Mesendoderm (in vitro differentiated cells): Measurements from ENCODE around the gene SREBF2.

ENCODE experiments used
- DNase-seq: peaks from one replicate; pipeline ENCODE4 v3.0.0; 2013
- H2AK5ac ChIP-seq: 2 replicates; pipeline ENCODE4 v1.6.1; 2013; ENCODE audit warnings: low read length, inconsistent platforms
- H2BK120ac ChIP-seq: 2 replicates; pipeline ENCODE4 v1.6.1; 2013; ENCODE audit warnings: low read depth, mild to moderate bottlenecking, low read length, moderate library complexity, mixed read lengths
- H2BK15ac ChIP-seq: replicated peaks from 2 replicates; pipeline ENCODE4 v1.6.1; 2013; ENCODE audit warnings: low read depth, mild to moderate bottlenecking, moderate library complexity
- H2BK5ac ChIP-seq: 2 replicates; pipeline ENCODE4 v1.6.1; 2013; ENCODE audit warnings: low read length, inconsistent platforms
- H3K18ac ChIP-seq: 2 replicates; pipeline ENCODE4 v1.6.1; 2013; ENCODE audit warnings: mild to moderate bottlenecking, low read length, mixed read lengths
- H3K23ac ChIP-seq: one replicate; pipeline ENCODE4 v1.6.1; 2013; ENCODE audit warnings: low read length
- H3K27ac ChIP-seq: 2 replicates; pipeline ENCODE4 v1.5.1; 2013; ENCODE audit warnings: low read depth, mild to moderate bottlenecking, inconsistent platforms, low read length, moderate library complexity
- H3K27me3 ChIP-seq: 2 replicates; pipeline ENCODE4 v1.6.1; 2013; ENCODE audit warnings: low read length, control low read depth, mild to moderate bottlenecking, inconsistent platforms; ENCODE audit not compliant: insufficient read depth, poor library complexity
- H3K36me3 ChIP-seq: 2 replicates; pipeline ENCODE4 v1.6.1; 2013; ENCODE audit warnings: low read length, inconsistent platforms; ENCODE audit not compliant: control insufficient read depth, insufficient read depth
- H3K4ac ChIP-seq: one replicate; pipeline ENCODE4 v1.6.1; 2013; ENCODE audit warnings: low read depth, mild to moderate bottlenecking, low read length, moderate library complexity
- H3K4me1 ChIP-seq: 2 replicates; pipeline ENCODE4 v1.6.1; 2013; ENCODE audit warnings: low read depth, low read length, inconsistent platforms; ENCODE audit not compliant: control insufficient read depth
- H3K4me2 ChIP-seq: 2 replicates; pipeline ENCODE4 v1.6.1; 2013; ENCODE audit warnings: low read length
- H3K4me3 ChIP-seq: 2 replicates; pipeline ENCODE4 v1.5.1; 2013; ENCODE audit warnings: mild to moderate bottlenecking, low read length
- H3K56ac ChIP-seq: one replicate; pipeline ENCODE4 v1.6.1; 2013; ENCODE audit warnings: low read length
- H3K79me1 ChIP-seq: 2 replicates; pipeline ENCODE4 v1.6.1; 2013; ENCODE audit warnings: low read length, inconsistent platforms
- H3K79me2 ChIP-seq: 2 replicates; pipeline ENCODE4 v1.6.1; 2013; ENCODE audit warnings: mild to moderate bottlenecking, low read length; ENCODE audit not compliant: control insufficient read depth, insufficient read depth
- H3K9ac ChIP-seq: 2 replicates; pipeline ENCODE4 v1.6.1; 2013; ENCODE audit warnings: low read length, inconsistent platforms
- H4K5ac ChIP-seq: one replicate; pipeline ENCODE4 v1.6.1; 2013; ENCODE audit warnings: low read length
- H4K8ac ChIP-seq: one replicate; pipeline ENCODE4 v1.6.1; 2013; ENCODE audit warnings: low read depth, mild to moderate bottlenecking, control low read depth, low read length, moderate library complexity
- WGBS: extraction: QIAGEN DNeasy Blood & Tissue Kit; methylation state at CpG from one replicate; pipeline ENCODE4 v1.1.7; 2013; ENCODE audit warnings: low lambda C conversion rate, missing lambda C conversion rate; ENCODE audit not compliant: insufficient coverage; ENCODE audit errors: extremely low coverage; 5-methylcytosine and 5-hydroxymethylcytosine counted together

The SREBF2 gene

DNA sequence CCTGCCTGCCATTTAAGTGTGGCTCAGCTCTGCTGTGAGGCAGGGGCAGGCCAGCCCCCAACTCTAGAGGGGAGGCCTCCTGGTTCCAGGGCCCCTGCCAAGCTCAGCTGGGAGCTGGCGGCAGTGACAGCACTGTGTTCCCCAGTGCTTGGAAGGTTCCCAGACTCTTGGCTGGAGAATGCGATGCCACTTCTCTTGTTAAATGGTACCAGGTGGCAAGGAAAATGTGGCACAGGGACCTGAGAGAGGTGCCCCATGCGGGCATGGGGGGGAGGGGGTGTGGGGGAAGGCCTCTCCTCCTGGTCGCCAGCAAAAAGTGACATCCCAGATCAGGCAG, 102.1 kb downstream of the SREBF2 start:
- H2BK120ac ChIP-seq, result no peak overlapping the region
- no peak overlapping the region for H3K27ac ChIP-seq
- no peak overlapping the region for H3K4me3 ChIP-seq
- H3K4me2 ChIP-seq, result no peak overlapping the region
- H2BK5ac ChIP-seq, result no peak overlapping the region
- H3K18ac ChIP-seq, result no peak overlapping the region
- H3K4ac ChIP-seq, result no peak overlapping the region
- DNase-seq, result no peak
- H4K8ac ChIP-seq, result no peak overlapping the region
- no peak overlapping the region for H2AK5ac ChIP-seq
- peaks cover 3% of the 10 kb centered on the region for H3K79me1 ChIP-seq
- H3K79me2 ChIP-seq, result no peaks in the 10 kb centered on the region
- no peak overlapping the region for H2BK15ac ChIP-seq
- H3K23ac ChIP-seq, result no peak overlapping the region
- no CpG with 5 or more reads among the region's 4 CpGs for WGBS
- no peaks in the 10 kb centered on the region for H3K27me3 ChIP-seq
- no peak overlapping the region for H4K5ac ChIP-seq
- no peak overlapping the region for H3K56ac ChIP-seq
- H3K36me3 ChIP-seq, result peaks cover 5% of the 10 kb centered on the region
- no peak overlapping the region for H3K9ac ChIP-seq
- no peaks in the 10 kb centered on the region for H3K4me1 ChIP-seq

- peaks cover 5% of the 10 kb centered on the region for H3K36me3 ChIP-seq
- no CpG with 5 or more reads among the region's 9 CpGs for WGBS
- H3K23ac ChIP-seq, result no peak overlapping the region
- no peak overlapping the region for H2BK15ac ChIP-seq
- no peak overlapping the region for H3K18ac ChIP-seq
- H3K9ac ChIP-seq, result no peak overlapping the region
- no peak overlapping the region for H3K4me3 ChIP-seq
- H2BK5ac ChIP-seq, result no peak overlapping the region
- H3K27ac ChIP-seq, result no peak overlapping the region
- no peak overlapping the region for H2BK120ac ChIP-seq
- no peak overlapping the region for H3K4ac ChIP-seq
- H4K5ac ChIP-seq, result no peak overlapping the region
- no peaks in the 10 kb centered on the region for H3K79me2 ChIP-seq
- no peak overlapping the region for H4K8ac ChIP-seq
- H3K79me1 ChIP-seq, result peaks cover 3% of the 10 kb centered on the region
- no peak overlapping the region for H2AK5ac ChIP-seq
- H3K4me2 ChIP-seq, result no peak overlapping the region
- no peaks in the 10 kb centered on the region for H3K4me1 ChIP-seq
- H3K56ac ChIP-seq, result no peak overlapping the region
- DNase-seq, result no peak
- no peaks in the 10 kb centered on the region for H3K27me3 ChIP-seq
Measured at GRCh38 chr22:41935509-41935908, 102.6 kb downstream of the SREBF2 start.

DNA sequence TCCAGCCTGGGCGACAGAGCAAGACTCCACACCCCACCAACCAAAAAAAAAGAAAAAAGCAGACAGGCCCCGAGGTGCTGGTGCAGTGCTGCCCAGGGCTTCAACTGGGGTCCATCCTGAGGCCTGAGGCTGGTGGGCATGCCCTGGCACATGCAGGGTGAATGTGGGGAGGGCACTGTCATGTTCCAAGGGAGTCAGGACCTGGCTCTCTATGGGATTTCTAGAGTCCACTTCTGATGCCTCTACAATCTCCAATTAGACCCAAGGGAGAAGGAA, 103.9 kb downstream of the SREBF2 start:
- Histone ChIP-seq H2AK5ac (no peak overlapping the region), H3K56ac (no peak overlapping the region), H4K8ac (no peak overlapping the region), H2BK120ac (no peak overlapping the region), H3K23ac (no peak overlapping the region), H3K9ac (no peak overlapping the region), H3K4ac (no peak overlapping the region), H3K79me2 (no peaks in the 10 kb centered on the region), H2BK15ac (no peak overlapping the region), H3K4me1 (no peaks in the 10 kb centered on the region), H3K36me3 (peaks cover 10% of the 10 kb centered on the region), H3K27me3 (no peaks in the 10 kb centered on the region), H4K5ac (no peak overlapping the region), H3K4me2 (no peak overlapping the region), H3K4me3 (no peak overlapping the region), H3K79me1 (peaks cover 8% of the 10 kb centered on the region), H2BK5ac (no peak overlapping the region), H3K27ac (no peak overlapping the region), H3K18ac (no peak overlapping the region)
- WGBS, result no CpG with 5 or more reads among the region's 2 CpGs
- DNase-seq, result no peak

DNA sequence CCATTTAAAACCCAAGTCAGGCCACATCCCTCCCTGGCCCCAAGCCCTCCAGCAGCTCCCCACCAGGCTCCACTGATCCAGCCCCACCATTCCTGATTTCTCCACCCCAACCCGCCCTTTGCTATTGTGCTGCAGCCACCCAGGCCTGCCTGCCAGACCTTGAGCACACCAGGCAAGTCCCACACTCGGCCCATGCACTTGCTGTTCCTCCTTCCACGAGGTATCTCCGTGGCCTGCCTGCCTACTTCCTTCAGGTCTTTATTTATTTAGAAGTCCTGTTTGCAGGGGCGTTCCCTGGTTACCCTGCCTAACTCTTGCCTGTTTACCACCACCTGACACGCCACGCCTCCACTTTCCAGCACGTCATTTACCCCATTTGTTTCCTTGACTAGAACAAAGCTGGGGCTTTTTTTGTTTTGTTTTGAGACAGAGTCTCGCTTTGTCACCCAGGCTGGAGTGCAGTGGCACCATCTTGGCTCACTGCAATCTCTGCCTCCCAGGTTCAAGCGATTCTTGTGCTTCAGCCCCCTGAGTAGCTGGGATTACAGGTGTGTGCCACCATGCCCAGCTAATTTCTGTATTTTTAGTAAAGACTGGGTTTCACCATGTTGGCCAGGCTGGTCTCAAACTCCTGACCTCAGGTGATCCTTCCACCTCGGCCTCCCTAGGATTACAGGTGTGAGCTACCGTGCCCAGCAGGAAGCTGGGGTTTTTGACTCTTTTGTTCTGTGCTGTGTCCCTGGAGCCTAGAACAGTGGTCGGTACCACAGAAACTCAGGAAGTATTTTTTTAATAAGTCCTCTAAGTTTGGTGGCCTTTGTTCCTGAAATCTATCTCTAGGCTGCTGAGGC, 107.3 kb downstream of the SREBF2 start:
- DNase-seq, result no peak
- H3K9ac ChIP-seq, result no peak overlapping the region
- H3K23ac ChIP-seq, result no peak overlapping the region
- WGBS, result no CpG with 5 or more reads among the region's 13 CpGs
- no peak overlapping the region for H2BK5ac ChIP-seq
- no peak overlapping the region for H4K5ac ChIP-seq
- peaks cover 13% of the 10 kb centered on the region for H3K36me3 ChIP-seq
- peaks cover 11% of the 10 kb centered on the region for H3K79me1 ChIP-seq
- H3K27me3 ChIP-seq, result no peaks in the 10 kb centered on the region
- H2AK5ac ChIP-seq, result no peak overlapping the region
- H2BK15ac ChIP-seq, result no peak overlapping the region
- H3K4ac ChIP-seq, result no peak overlapping the region
- no peak overlapping the region for H3K4me2 ChIP-seq
- no peak overlapping the region for H3K56ac ChIP-seq
- no peak overlapping the region for H3K27ac ChIP-seq
- peaks cover 3% of the 10 kb centered on the region for H3K79me2 ChIP-seq
- no peak overlapping the region for H3K4me3 ChIP-seq
- no peak overlapping the region for H4K8ac ChIP-seq
- no peak overlapping the region for H3K18ac ChIP-seq
- no peak overlapping the region for H2BK120ac ChIP-seq
- H3K4me1 ChIP-seq, result no peaks in the 10 kb centered on the region

GRCh38 chr22:41940832-41941765, 108.2 kb downstream of the SREBF2 start:
- Histone ChIP-seq H3K27me3 (no peaks in the 10 kb centered on the region), H3K4ac (no peak overlapping the region), H2BK15ac (no peak overlapping the region), H3K27ac (no peak overlapping the region), H2BK5ac (no peak overlapping the region), H2BK120ac (no peak overlapping the region), H3K4me2 (no peak overlapping the region), H3K79me1 (peaks cover 11% of the 10 kb centered on the region), H3K4me3 (no peak overlapping the region), H4K8ac (no peak overlapping the region), H3K4me1 (no peaks in the 10 kb centered on the region), H3K79me2 (peaks cover 8% of the 10 kb centered on the region), H2AK5ac (no peak overlapping the region), H4K5ac (no peak overlapping the region), H3K36me3 (peaks cover 13% of the 10 kb centered on the region), H3K9ac (peak overlapping the region; percentile 36), H3K56ac (peak overlapping the region; percentile 11), H3K23ac (no peak overlapping the region), H3K18ac (no peak overlapping the region)
- peak; percentile 87 for DNase-seq
- no CpG with 5 or more reads among the region's 13 CpGs for WGBS
